ENCODE data around the gene SERGEF.

DNA sequence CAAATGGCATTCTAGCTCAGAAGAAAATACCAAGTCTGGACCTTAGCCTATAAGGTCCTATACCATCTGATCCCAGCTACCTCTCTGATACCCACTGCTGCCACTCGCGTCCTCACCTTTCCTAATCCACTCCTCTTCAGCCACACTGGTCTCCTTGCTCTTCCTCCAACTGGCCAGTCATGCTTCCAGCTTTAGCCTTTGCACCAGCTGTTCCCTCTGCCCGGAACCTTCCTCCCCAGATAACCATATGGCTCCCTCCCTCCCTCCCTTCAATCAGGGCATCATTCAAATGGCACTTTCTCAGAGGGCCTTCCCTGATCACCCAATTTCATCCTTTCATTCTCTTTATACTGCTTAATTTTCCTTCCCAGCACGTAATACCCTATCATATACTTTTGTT is 210.4 kb downstream of the SERGEF start:
- TF ChIP-seq, protein P1, sequence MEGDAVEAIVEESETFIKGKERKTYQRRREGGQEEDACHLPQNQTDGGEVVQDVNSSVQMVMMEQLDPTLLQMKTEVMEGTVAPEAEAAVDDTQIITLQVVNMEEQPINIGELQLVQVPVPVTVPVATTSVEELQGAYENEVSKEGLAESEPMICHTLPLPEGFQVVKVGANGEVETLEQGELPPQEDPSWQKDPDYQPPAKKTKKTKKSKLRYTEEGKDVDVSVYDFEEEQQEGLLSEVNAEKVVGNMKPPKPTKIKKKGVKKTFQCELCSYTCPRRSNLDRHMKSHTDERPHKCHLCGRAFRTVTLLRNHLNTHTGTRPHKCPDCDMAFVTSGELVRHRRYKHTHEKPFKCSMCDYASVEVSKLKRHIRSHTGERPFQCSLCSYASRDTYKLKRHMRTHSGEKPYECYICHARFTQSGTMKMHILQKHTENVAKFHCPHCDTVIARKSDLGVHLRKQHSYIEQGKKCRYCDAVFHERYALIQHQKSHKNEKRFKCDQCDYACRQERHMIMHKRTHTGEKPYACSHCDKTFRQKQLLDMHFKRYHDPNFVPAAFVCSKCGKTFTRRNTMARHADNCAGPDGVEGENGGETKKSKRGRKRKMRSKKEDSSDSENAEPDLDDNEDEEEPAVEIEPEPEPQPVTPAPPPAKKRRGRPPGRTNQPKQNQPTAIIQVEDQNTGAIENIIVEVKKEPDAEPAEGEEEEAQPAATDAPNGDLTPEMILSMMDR (IDR thresholded peaks at IDR 0.05) = no peak
- TF ChIP-seq RAD21 (IDR thresholded peaks at IDR 0.05; ENCODE audit: low read length) = no peak
- TF ChIP-seq, protein P2, sequence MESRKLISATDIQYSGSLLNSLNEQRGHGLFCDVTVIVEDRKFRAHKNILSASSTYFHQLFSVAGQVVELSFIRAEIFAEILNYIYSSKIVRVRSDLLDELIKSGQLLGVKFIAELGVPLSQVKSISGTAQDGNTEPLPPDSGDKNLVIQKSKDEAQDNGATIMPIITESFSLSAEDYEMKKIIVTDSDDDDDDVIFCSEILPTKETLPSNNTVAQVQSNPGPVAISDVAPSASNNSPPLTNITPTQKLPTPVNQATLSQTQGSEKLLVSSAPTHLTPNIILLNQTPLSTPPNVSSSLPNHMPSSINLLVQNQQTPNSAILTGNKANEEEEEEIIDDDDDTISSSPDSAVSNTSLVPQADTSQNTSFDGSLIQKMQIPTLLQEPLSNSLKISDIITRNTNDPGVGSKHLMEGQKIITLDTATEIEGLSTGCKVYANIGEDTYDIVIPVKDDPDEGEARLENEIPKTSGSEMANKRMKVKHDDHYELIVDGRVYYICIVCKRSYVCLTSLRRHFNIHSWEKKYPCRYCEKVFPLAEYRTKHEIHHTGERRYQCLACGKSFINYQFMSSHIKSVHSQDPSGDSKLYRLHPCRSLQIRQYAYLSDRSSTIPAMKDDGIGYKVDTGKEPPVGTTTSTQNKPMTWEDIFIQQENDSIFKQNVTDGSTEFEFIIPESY (IDR thresholded peaks at IDR 0.05; ENCODE audit: borderline replicate concordance, low read depth) = no peak
- TF ChIP-seq, protein P3, sequence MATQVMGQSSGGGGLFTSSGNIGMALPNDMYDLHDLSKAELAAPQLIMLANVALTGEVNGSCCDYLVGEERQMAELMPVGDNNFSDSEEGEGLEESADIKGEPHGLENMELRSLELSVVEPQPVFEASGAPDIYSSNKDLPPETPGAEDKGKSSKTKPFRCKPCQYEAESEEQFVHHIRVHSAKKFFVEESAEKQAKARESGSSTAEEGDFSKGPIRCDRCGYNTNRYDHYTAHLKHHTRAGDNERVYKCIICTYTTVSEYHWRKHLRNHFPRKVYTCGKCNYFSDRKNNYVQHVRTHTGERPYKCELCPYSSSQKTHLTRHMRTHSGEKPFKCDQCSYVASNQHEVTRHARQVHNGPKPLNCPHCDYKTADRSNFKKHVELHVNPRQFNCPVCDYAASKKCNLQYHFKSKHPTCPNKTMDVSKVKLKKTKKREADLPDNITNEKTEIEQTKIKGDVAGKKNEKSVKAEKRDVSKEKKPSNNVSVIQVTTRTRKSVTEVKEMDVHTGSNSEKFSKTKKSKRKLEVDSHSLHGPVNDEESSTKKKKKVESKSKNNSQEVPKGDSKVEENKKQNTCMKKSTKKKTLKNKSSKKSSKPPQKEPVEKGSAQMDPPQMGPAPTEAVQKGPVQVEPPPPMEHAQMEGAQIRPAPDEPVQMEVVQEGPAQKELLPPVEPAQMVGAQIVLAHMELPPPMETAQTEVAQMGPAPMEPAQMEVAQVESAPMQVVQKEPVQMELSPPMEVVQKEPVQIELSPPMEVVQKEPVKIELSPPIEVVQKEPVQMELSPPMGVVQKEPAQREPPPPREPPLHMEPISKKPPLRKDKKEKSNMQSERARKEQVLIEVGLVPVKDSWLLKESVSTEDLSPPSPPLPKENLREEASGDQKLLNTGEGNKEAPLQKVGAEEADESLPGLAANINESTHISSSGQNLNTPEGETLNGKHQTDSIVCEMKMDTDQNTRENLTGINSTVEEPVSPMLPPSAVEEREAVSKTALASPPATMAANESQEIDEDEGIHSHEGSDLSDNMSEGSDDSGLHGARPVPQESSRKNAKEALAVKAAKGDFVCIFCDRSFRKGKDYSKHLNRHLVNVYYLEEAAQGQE (IDR thresholded peaks at IDR 0.05; ENCODE audit: low read depth, low read length) = no peak
- no peak for TF ChIP-seq JUND (IDR thresholded peaks at IDR 0.05)

Measured in SK-N-SH (cell line).